HEK293 (cell line): ENCODE measurements around the gene STEEP1.
A peak's percentile ranks its signal among the peaks of the same experiment; 100 is the strongest.

ENCODE experiments used
- EGR2 ChIP-seq: fragments of 450-650 bp; formaldehyde crosslinking; IDR thresholded peaks from 2 replicates; pipeline ENCODE4 v1.5.1; 2016; ENCODE audit warnings: low read depth, missing biosample characterization, missing genetic modification characterization
- ELK4 ChIP-seq: IDR thresholded peaks from 2 replicates; pipeline ENCODE4 v1.6.1; 2011; ENCODE audit warnings: mild to moderate bottlenecking, low read depth, low read length, borderline replicate concordance
- FEZF1 ChIP-seq: fragments of 450-650 bp; formaldehyde crosslinking; IDR thresholded peaks from 2 replicates; pipeline ENCODE4 v1.5.1; 2016; ENCODE audit warnings: missing biosample characterization, missing genetic modification characterization
- GFI1B ChIP-seq: fragments of 450-650 bp; formaldehyde crosslinking; IDR thresholded peaks from 2 replicates; pipeline ENCODE4 v1.5.1; 2016; ENCODE audit warnings: missing biosample characterization, missing genetic modification characterization
- GLI4 ChIP-seq: fragments of 450-650 bp; formaldehyde crosslinking; IDR thresholded peaks from 2 replicates; pipeline ENCODE4 v1.5.1; 2016; ENCODE audit warnings: missing biosample characterization, missing genetic modification characterization
- HOXD13 ChIP-seq: sonication (generic); formaldehyde crosslinking; IDR thresholded peaks from 2 replicates; pipeline ENCODE4 v1.8.0; 2022; ENCODE audit warnings: missing genetic modification reagents, borderline replicate concordance
- KLF8 ChIP-seq: fragments of 450-650 bp; formaldehyde crosslinking; IDR thresholded peaks from 2 replicates; pipeline ENCODE4 v1.5.1; 2016; ENCODE audit warnings: missing biosample characterization, missing genetic modification characterization
- SETDB1 ChIP-seq: IDR thresholded peaks from one replicate; pipeline ENCODE4 v1.6.1; 2017; ENCODE audit warnings: mild to moderate bottlenecking, low read length, moderate library complexity, mixed read lengths; ENCODE audit not compliant: insufficient read length
- SP3 ChIP-seq: fragments of 450-650 bp; formaldehyde crosslinking; IDR thresholded peaks from 2 replicates; pipeline ENCODE4 v1.5.1; 2016; ENCODE audit warnings: missing biosample characterization, missing genetic modification characterization
- SP7 ChIP-seq: fragments of 450-650 bp; formaldehyde crosslinking; IDR thresholded peaks from 2 replicates; pipeline ENCODE4 v1.5.1; 2016; ENCODE audit warnings: missing biosample characterization, missing genetic modification characterization
- TRIM28 ChIP-seq: IDR thresholded peaks from 2 replicates; pipeline ENCODE4 v1.6.1; 2011; ENCODE audit warnings: low read length, control low read depth, borderline replicate concordance
- ZBTB21 ChIP-seq: fragments of 450-650 bp; formaldehyde crosslinking; IDR thresholded peaks from 2 replicates; pipeline ENCODE4 v1.5.1; 2017; ENCODE audit warnings: missing biosample characterization, missing genetic modification characterization
- ZBTB48 ChIP-seq: fragments of 450-650 bp; formaldehyde crosslinking; IDR thresholded peaks from 2 replicates; pipeline ENCODE4 v1.5.1; 2016; ENCODE audit warnings: missing biosample characterization, missing genetic modification characterization
- ZBTB7A ChIP-seq: fragments of 450-650 bp; formaldehyde crosslinking; IDR thresholded peaks from 2 replicates; pipeline ENCODE4 v1.5.1; 2016; ENCODE audit warnings: low read depth, missing biosample characterization, missing genetic modification characterization
- ZEB2 ChIP-seq: fragments of 450-650 bp; formaldehyde crosslinking; IDR thresholded peaks from 2 replicates; pipeline ENCODE4 v1.5.1; 2016; ENCODE audit warnings: missing biosample characterization, missing genetic modification characterization
- ZFHX2 ChIP-seq: fragments of 450-650 bp; formaldehyde crosslinking; conservative IDR thresholded peaks from 2 replicates; pipeline ENCODE4 v1.5.1; 2016; ENCODE audit warnings: missing biosample characterization, missing genetic modification characterization
- ZIC2 ChIP-seq: fragments of 450-650 bp; formaldehyde crosslinking; IDR thresholded peaks from 2 replicates; pipeline ENCODE4 v1.5.1; 2016; ENCODE audit warnings: missing biosample characterization, missing genetic modification characterization
- ZNF133 ChIP-seq: fragments of 450-650 bp; formaldehyde crosslinking; IDR thresholded peaks from 2 replicates; pipeline ENCODE4 v1.5.1; 2016; ENCODE audit warnings: missing biosample characterization, missing genetic modification characterization
- ZNF155 ChIP-seq: fragments of 450-650 bp; formaldehyde crosslinking; IDR thresholded peaks from 2 replicates; pipeline ENCODE4 v1.5.1; 2016; ENCODE audit warnings: missing biosample characterization, missing genetic modification characterization
- ZNF223 ChIP-seq: fragments of 450-650 bp; formaldehyde crosslinking; IDR thresholded peaks from 2 replicates; pipeline ENCODE4 v1.5.1; 2016; ENCODE audit warnings: missing biosample characterization, missing genetic modification characterization
- ZNF248 ChIP-seq: fragments of 450-650 bp; formaldehyde crosslinking; IDR thresholded peaks from 2 replicates; pipeline ENCODE4 v1.5.1; 2017; ENCODE audit warnings: missing biosample characterization, missing genetic modification characterization
- ZNF26 ChIP-seq: fragments of 450-650 bp; formaldehyde crosslinking; IDR thresholded peaks from 2 replicates; pipeline ENCODE4 v1.5.1; 2016; ENCODE audit warnings: missing biosample characterization, missing genetic modification characterization
- ZNF280D ChIP-seq: fragments of 450-650 bp; formaldehyde crosslinking; IDR thresholded peaks from 2 replicates; pipeline ENCODE4 v1.5.1; 2016; ENCODE audit warnings: missing biosample characterization, missing genetic modification characterization
- ZNF292 ChIP-seq: fragments of 450-650 bp; formaldehyde crosslinking; IDR thresholded peaks from 2 replicates; pipeline ENCODE4 v1.5.1; 2016; ENCODE audit warnings: low read depth, missing biosample characterization, missing genetic modification characterization, borderline replicate concordance
- ZNF548 ChIP-seq: fragments of 450-650 bp; formaldehyde crosslinking; IDR thresholded peaks from 2 replicates; pipeline ENCODE4 v1.5.1; 2016; ENCODE audit warnings: missing biosample characterization, missing genetic modification characterization
- ZNF621 ChIP-seq: fragments of 450-650 bp; formaldehyde crosslinking; IDR thresholded peaks from 2 replicates; pipeline ENCODE4 v1.5.1; 2017; ENCODE audit warnings: missing biosample characterization, missing genetic modification characterization
- ZNF626 ChIP-seq: fragments of 450-650 bp; sonication (Bioruptor Pico); formaldehyde crosslinking; IDR thresholded peaks from 2 replicates; pipeline ENCODE4 v1.5.1; 2018; ENCODE audit warnings: missing biosample characterization, missing genetic modification characterization, inconsistent platforms
- ZNF658 ChIP-seq: fragments of 450-650 bp; formaldehyde crosslinking; IDR thresholded peaks from 2 replicates; pipeline ENCODE4; 2016; ENCODE audit warnings: missing biosample characterization, missing genetic modification characterization
- ZNF692 ChIP-seq: fragments of 450-650 bp; formaldehyde crosslinking; IDR thresholded peaks from 2 replicates; pipeline ENCODE4 v1.5.1; 2016; ENCODE audit warnings: missing biosample characterization, missing genetic modification characterization
- ZNF707 ChIP-seq: fragments of 450-650 bp; formaldehyde crosslinking; IDR thresholded peaks from 2 replicates; pipeline ENCODE4 v1.5.1; 2016; ENCODE audit warnings: missing biosample characterization, missing genetic modification characterization
- ZNF76 ChIP-seq: fragments of 450-650 bp; formaldehyde crosslinking; IDR thresholded peaks from 2 replicates; pipeline ENCODE4; 2016; ENCODE audit warnings: low read depth, missing biosample characterization, missing genetic modification characterization, borderline replicate concordance
- ZNF777 ChIP-seq: fragments of 450-650 bp; formaldehyde crosslinking; IDR thresholded peaks from 2 replicates; pipeline ENCODE4 v1.5.1; 2017; ENCODE audit warnings: missing biosample characterization, missing genetic modification characterization, borderline replicate concordance
- ZNF792 ChIP-seq: fragments of 450-650 bp; formaldehyde crosslinking; IDR thresholded peaks from 2 replicates; pipeline ENCODE4 v1.5.1; 2016; ENCODE audit warnings: missing biosample characterization, missing genetic modification characterization
- ZSCAN23 ChIP-seq: fragments of 450-650 bp; formaldehyde crosslinking; IDR thresholded peaks from 2 replicates; pipeline ENCODE4 v1.5.1; 2016; ENCODE audit warnings: missing biosample characterization, missing genetic modification characterization
- ZSCAN30 ChIP-seq: fragments of 450-650 bp; IDR thresholded peaks from 2 replicates; pipeline ENCODE4 v1.5.1; 2018; ENCODE audit warnings: missing biosample characterization, mild to moderate bottlenecking, missing genetic modification characterization, moderate library complexity

Gene STEEP1

GRCh38 chrX:119606280-119607017 lies 41.2 kb upstream of the STEEP1 start, which contains the start of gene NKRF (continued):
- TF ChIP-seq ZNF280D (no peak), ZNF548 (no peak), ZNF777 (tag by site-specific recombination) (no peak), GLI4 (tag by site-specific recombination) (no peak), ZNF248 (no peak), ZNF707 (tag by site-specific recombination) (no peak), ELK4 (no peak), ZNF133 (tag by site-specific recombination) (no peak), FEZF1 (no peak), SP7 (tag by site-specific recombination) (peak; percentile 52; the same call in 1 of the 2 replicates), TRIM28 (no peak), ZNF626 (tag by site-specific recombination) (no peak), HOXD13 (CRISPR knock-in tag) (no peak), ZNF621 (tag by site-specific recombination) (no peak), ZNF692 (0 out of 2 replicates have a peak, but pooled peaks have one; percentile 54), ZNF658 (tag by site-specific recombination) (no peak), ZNF292 (no peak), KLF8 (tag by site-specific recombination) (no peak), ZNF792 (no peak), GFI1B (tag by site-specific recombination) (no peak), ZBTB21 (tag by site-specific recombination) (peak; percentile 97), ZIC2 (tag by site-specific recombination) (no peak), ZSCAN23 (tag by site-specific recombination) (no peak), ZNF155 (tag by site-specific recombination) (no peak), ZNF223 (tag by site-specific recombination) (no peak), ZFHX2 (tag by site-specific recombination) (peak; percentile 33; the same call in 1 of the 2 replicates), EGR2 (tag by site-specific recombination) (no peak), ZSCAN30 (tag by site-specific recombination) (no peak), SP3 (tag by site-specific recombination) (no peak; the same call in 1 of the 2 replicates), ZNF76 (tag by site-specific recombination) (0 out of 2 replicates have a peak, but pooled peaks have one; percentile 47), ZBTB7A (tag by site-specific recombination) (no peak), ZNF26 (tag by site-specific recombination) (no peak), SETDB1 (no peak), ZBTB48 (tag by site-specific recombination) (peak; percentile 92), ZEB2 (tag by site-specific recombination) (0 out of 2 replicates have a peak, but pooled peaks have one; percentile 19)
